SK-N-SH treated with all-trans-retinoic acid at 6 μM for 48 hours (cell line): ENCODE data around the gene SPACDR.

Experiments used
- ATAC-seq: fragments of 200-7000 bp; cut with Tn5 transposase; 3 replicates; pipeline ENCODE4 v1.9.1; 2020; ENCODE audit warnings: mild to moderate bottlenecking, moderate library complexity
- ARNTL ChIP-seq: fragments of 450-650 bp; formaldehyde crosslinking; IDR thresholded peaks from 2 replicates; pipeline ENCODE4 v1.5.0; 2020; ENCODE audit warnings: low read depth, mild to moderate bottlenecking, moderate library complexity, borderline replicate concordance
- BACH2 ChIP-seq: fragments of 250-450 bp; sonication (Bioruptor Pico); IDR thresholded peaks from 2 replicates; pipeline ENCODE4 v1.9.0; 2021; ENCODE audit warnings: mild to moderate bottlenecking, borderline replicate concordance
- CSDC2 ChIP-seq: fragments of 250-450 bp; sonication (Bioruptor Pico); IDR thresholded peaks from 2 replicates; pipeline ENCODE4 v1.5.0; 2020; ENCODE audit warnings: mild to moderate bottlenecking, moderate library complexity
- ESRRG ChIP-seq: fragments of 250-450 bp; sonication (Bioruptor Pico); IDR thresholded peaks from 2 replicates; pipeline ENCODE4 v1.6.1; 2021; ENCODE audit warnings: mild to moderate bottlenecking
- GLIS3 ChIP-seq: fragments of 250-450 bp; sonication (Bioruptor Pico); IDR thresholded peaks from 2 replicates; pipeline ENCODE4 v1.5.0; 2020; ENCODE audit warnings: mild to moderate bottlenecking, moderate library complexity
- ISL1 ChIP-seq: fragments of 250-450 bp; sonication (Bioruptor Pico); IDR thresholded peaks from 2 replicates; pipeline ENCODE4 v2.1.2; 2022; ENCODE audit warnings: mild to moderate bottlenecking, moderate library complexity
- OSR1 ChIP-seq: fragments of 250-450 bp; sonication (Bioruptor Pico); IDR thresholded peaks from 2 replicates; pipeline ENCODE4 v1.8.0; 2022; ENCODE audit warnings: moderate library complexity, mild to moderate bottlenecking, inconsistent platforms
- PPARA ChIP-seq: fragments of 250-450 bp; sonication (Bioruptor Pico); IDR thresholded peaks from 2 replicates; pipeline ENCODE4 v1.5.0; 2020; ENCODE audit warnings: mild to moderate bottlenecking, borderline replicate concordance
- SNAI2 ChIP-seq: fragments of 250-450 bp; sonication (Bioruptor Pico); IDR thresholded peaks from 2 replicates; pipeline ENCODE4 v1.5.0; 2020; ENCODE audit warnings: mild to moderate bottlenecking, moderate library complexity
- TOX ChIP-seq: fragments of 250-450 bp; sonication (Bioruptor Pico); IDR thresholded peaks from 2 replicates; pipeline ENCODE4 v1.8.0; 2021; ENCODE audit warnings: mild to moderate bottlenecking, moderate library complexity, borderline replicate concordance
- ZFP3 ChIP-seq: fragments of 250-450 bp; sonication (Bioruptor Pico); IDR thresholded peaks from 2 replicates; pipeline ENCODE4 v1.5.0; 2020; ENCODE audit warnings: mild to moderate bottlenecking, moderate library complexity
- ZNF565 ChIP-seq: fragments of 450-650 bp; formaldehyde crosslinking; conservative IDR thresholded peaks from 2 replicates; pipeline ENCODE4 v1.5.0; 2020; ENCODE audit warnings: low read depth, mild to moderate bottlenecking, moderate library complexity
- ZNF70 ChIP-seq: fragments of 450-650 bp; formaldehyde crosslinking; IDR thresholded peaks from 2 replicates; pipeline ENCODE4 v1.5.0; 2020; ENCODE audit warnings: mild to moderate bottlenecking, moderate library complexity
- ZNF8 ChIP-seq: fragments of 450-650 bp; formaldehyde crosslinking; IDR thresholded peaks from 2 replicates; pipeline ENCODE4 v1.5.0; 2020; ENCODE audit warnings: mild to moderate bottlenecking, moderate library complexity
- TF ChIP-seq, protein P1 (sequence below): fragments of 250-450 bp; sonication (Bioruptor Pico); IDR thresholded peaks from 2 replicates; pipeline ENCODE4 v1.5.1; 2020; ENCODE audit warnings: low read depth, mild to moderate bottlenecking, moderate library complexity
- TF ChIP-seq, protein P2 (sequence below): fragments of 250-450 bp; sonication (Bioruptor Pico); IDR thresholded peaks from 2 replicates; pipeline ENCODE4 v1.5.0; 2020; ENCODE audit warnings: mild to moderate bottlenecking, moderate library complexity
- TF ChIP-seq, protein P3 (sequence below): fragments of 250-450 bp; sonication (Bioruptor Pico); IDR thresholded peaks from 2 replicates; pipeline ENCODE4 v1.8.0; 2020; ENCODE audit warnings: mild to moderate bottlenecking, moderate library complexity, borderline replicate concordance
- TF ChIP-seq, protein P4 (sequence below): fragments of 250-450 bp; sonication (Bioruptor Pico); IDR thresholded peaks from 2 replicates; pipeline ENCODE4 v1.8.0; 2021; ENCODE audit warnings: low read depth, mild to moderate bottlenecking, moderate library complexity, borderline replicate concordance
- TF ChIP-seq, protein P5 (sequence below): fragments of 250-450 bp; sonication (Bioruptor Pico); IDR thresholded peaks from 2 replicates; pipeline ENCODE4 v1.5.1; 2021; ENCODE audit warnings: mild to moderate bottlenecking, moderate library complexity

The SPACDR gene

DNA sequence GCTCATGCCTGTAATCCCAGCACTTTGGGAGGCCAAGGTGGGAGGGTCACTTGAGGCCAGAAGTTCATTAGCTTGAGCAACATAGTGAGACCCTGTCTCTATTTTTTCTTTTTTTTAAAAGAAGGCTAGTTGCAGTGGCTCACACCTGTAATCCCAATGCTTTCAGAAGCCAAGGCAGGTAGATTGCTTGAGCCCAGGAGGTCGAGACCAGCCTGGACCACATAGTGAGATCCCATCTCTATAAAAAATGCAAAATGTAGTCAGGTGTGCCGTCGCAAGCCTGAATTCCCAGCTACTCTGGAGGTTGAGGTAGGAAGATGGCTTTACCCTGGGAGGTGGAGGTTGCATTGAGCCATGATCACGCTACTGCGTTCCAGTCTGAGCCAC lies 27.1 kb upstream of the SPACDR start:
- no peak for ATAC-seq
- no peak for TF ChIP-seq ISL1 (CRISPR knock-in tag)
- no peak for TF ChIP-seq ZFP3 (CRISPR knock-in tag)
- no peak for TF ChIP-seq TOX (CRISPR knock-in tag)
- TF ChIP-seq PPARA (CRISPR knock-in tag) = no peak
- TF ChIP-seq ZNF70 (CRISPR knock-in tag) = no peak
- no peak for TF ChIP-seq ARNTL (CRISPR knock-in tag)
- TF ChIP-seq, protein P1, sequence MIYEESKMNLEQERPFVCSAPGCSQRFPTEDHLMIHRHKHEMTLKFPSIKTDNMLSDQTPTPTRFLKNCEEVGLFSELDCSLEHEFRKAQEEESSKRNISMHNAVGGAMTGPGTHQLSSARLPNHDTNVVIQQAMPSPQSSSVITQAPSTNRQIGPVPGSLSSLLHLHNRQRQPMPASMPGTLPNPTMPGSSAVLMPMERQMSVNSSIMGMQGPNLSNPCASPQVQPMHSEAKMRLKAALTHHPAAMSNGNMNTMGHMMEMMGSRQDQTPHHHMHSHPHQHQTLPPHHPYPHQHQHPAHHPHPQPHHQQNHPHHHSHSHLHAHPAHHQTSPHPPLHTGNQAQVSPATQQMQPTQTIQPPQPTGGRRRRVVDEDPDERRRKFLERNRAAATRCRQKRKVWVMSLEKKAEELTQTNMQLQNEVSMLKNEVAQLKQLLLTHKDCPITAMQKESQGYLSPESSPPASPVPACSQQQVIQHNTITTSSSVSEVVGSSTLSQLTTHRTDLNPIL (CRISPR knock-in tag) = no peak
- TF ChIP-seq, protein P2, sequence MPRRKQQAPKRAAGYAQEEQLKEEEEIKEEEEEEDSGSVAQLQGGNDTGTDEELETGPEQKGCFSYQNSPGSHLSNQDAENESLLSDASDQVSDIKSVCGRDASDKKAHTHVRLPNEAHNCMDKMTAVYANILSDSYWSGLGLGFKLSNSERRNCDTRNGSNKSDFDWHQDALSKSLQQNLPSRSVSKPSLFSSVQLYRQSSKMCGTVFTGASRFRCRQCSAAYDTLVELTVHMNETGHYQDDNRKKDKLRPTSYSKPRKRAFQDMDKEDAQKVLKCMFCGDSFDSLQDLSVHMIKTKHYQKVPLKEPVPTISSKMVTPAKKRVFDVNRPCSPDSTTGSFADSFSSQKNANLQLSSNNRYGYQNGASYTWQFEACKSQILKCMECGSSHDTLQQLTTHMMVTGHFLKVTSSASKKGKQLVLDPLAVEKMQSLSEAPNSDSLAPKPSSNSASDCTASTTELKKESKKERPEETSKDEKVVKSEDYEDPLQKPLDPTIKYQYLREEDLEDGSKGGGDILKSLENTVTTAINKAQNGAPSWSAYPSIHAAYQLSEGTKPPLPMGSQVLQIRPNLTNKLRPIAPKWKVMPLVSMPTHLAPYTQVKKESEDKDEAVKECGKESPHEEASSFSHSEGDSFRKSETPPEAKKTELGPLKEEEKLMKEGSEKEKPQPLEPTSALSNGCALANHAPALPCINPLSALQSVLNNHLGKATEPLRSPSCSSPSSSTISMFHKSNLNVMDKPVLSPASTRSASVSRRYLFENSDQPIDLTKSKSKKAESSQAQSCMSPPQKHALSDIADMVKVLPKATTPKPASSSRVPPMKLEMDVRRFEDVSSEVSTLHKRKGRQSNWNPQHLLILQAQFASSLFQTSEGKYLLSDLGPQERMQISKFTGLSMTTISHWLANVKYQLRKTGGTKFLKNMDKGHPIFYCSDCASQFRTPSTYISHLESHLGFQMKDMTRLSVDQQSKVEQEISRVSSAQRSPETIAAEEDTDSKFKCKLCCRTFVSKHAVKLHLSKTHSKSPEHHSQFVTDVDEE (CRISPR knock-in tag) = no peak
- no peak for TF ChIP-seq GLIS3 (CRISPR knock-in tag)
- TF ChIP-seq BACH2 (CRISPR knock-in tag) = no peak
- no peak for TF ChIP-seq ESRRG (CRISPR knock-in tag)
- TF ChIP-seq, protein P3, sequence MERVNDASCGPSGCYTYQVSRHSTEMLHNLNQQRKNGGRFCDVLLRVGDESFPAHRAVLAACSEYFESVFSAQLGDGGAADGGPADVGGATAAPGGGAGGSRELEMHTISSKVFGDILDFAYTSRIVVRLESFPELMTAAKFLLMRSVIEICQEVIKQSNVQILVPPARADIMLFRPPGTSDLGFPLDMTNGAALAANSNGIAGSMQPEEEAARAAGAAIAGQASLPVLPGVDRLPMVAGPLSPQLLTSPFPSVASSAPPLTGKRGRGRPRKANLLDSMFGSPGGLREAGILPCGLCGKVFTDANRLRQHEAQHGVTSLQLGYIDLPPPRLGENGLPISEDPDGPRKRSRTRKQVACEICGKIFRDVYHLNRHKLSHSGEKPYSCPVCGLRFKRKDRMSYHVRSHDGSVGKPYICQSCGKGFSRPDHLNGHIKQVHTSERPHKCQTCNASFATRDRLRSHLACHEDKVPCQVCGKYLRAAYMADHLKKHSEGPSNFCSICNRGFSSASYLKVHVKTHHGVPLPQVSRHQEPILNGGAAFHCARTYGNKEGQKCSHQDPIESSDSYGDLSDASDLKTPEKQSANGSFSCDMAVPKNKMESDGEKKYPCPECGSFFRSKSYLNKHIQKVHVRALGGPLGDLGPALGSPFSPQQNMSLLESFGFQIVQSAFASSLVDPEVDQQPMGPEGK (CRISPR knock-in tag) = no peak
- TF ChIP-seq, protein P4, sequence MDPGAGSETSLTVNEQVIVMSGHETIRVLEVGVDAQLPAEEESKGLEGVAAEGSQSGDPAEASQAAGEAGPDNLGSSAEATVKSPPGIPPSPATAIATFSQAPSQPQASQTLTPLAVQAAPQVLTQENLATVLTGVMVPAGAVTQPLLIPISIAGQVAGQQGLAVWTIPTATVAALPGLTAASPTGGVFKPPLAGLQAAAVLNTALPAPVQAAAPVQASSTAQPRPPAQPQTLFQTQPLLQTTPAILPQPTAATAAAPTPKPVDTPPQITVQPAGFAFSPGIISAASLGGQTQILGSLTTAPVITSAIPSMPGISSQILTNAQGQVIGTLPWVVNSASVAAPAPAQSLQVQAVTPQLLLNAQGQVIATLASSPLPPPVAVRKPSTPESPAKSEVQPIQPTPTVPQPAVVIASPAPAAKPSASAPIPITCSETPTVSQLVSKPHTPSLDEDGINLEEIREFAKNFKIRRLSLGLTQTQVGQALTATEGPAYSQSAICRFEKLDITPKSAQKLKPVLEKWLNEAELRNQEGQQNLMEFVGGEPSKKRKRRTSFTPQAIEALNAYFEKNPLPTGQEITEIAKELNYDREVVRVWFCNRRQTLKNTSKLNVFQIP (CRISPR knock-in tag) = no peak

DNA sequence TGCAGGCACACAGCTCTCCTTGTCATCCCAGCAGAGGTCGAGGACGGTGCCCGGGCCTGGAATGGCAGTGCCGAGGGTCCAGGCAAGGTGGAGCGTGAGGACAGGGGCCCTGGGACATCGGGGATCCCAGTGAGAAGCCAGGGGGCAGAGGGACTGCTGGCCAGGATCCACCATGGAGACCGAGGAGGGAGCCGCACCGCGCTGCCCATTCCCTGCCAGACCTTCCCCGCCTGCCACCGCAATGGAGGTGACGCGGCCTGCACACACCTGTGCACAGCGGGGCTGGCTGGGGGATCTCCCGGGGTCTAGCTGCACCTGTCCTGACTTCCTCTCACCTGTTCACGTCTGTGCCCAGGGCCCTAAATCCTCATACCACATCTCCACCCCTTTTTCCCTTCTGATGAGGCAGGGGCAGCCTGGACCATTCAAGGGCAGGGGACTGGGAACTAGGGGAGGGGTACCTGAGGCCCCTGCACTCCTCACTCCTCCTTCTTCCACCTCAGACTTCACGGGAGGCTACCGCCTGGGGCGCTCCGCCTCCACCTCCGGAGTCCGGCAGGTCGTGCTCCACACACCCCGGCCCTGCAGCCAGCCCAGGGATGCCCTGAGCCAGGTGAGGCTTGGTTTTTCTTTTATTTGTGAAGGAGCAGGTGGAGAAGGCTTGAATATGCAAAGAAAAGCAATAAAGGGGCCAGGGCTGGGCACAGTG lies 26.6 kb upstream of the SPACDR start:
- no peak for ATAC-seq
- no peak for TF ChIP-seq SNAI2
- TF ChIP-seq ARNTL (CRISPR knock-in tag) = no peak
- TF ChIP-seq, protein P5, sequence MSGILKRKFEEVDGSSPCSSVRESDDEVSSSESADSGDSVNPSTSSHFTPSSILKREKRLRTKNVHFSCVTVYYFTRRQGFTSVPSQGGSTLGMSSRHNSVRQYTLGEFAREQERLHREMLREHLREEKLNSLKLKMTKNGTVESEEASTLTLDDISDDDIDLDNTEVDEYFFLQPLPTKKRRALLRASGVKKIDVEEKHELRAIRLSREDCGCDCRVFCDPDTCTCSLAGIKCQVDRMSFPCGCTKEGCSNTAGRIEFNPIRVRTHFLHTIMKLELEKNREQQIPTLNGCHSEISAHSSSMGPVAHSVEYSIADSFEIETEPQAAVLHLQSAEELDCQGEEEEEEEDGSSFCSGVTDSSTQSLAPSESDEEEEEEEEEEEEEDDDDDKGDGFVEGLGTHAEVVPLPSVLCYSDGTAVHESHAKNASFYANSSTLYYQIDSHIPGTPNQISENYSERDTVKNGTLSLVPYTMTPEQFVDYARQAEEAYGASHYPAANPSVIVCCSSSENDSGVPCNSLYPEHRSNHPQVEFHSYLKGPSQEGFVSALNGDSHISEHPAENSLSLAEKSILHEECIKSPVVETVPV (CRISPR knock-in tag) = no peak
- TF ChIP-seq ESRRG (CRISPR knock-in tag) = no peak
- TF ChIP-seq ISL1 (CRISPR knock-in tag) = no peak
- TF ChIP-seq, protein P2 (CRISPR knock-in tag) = no peak
- no peak for TF ChIP-seq ZNF70 (CRISPR knock-in tag)
- TF ChIP-seq PPARA (CRISPR knock-in tag) = no peak
- TF ChIP-seq ZNF8 (CRISPR knock-in tag) = no peak
- TF ChIP-seq OSR1 (CRISPR knock-in tag) = no peak
- TF ChIP-seq BACH2 (CRISPR knock-in tag) = no peak
- TF ChIP-seq ZNF565 (CRISPR knock-in tag) = no peak
- TF ChIP-seq GLIS3 (CRISPR knock-in tag) = no peak
- no peak for TF ChIP-seq CSDC2
